GM12891 (cell line): ENCODE data around the gene TWF2.

Experiments used
- POLR2A ChIP-seq: IDR thresholded peaks from 2 replicates; pipeline ENCODE4 v1.6.1; 2011; ENCODE audit warnings: low read depth, low read length, control low read depth
- POLR2AphosphoS5 ChIP-seq: IDR thresholded peaks from 2 replicates; pipeline ENCODE4 v1.6.1; 2011; ENCODE audit warnings: low read depth, low read length, control low read depth
- SPI1 ChIP-seq: IDR thresholded peaks from 2 replicates; pipeline ENCODE4 v1.6.1; 2011; ENCODE audit warnings: low read depth, low read length, control low read depth
- TAF1 ChIP-seq: IDR thresholded peaks from 2 replicates; pipeline ENCODE4 v1.6.1; 2011; ENCODE audit warnings: low read depth, low read length, control low read depth

GRCh38 chr3:52197842-52198625 lies 40.9 kb downstream of the TWF2 start, which contains the start of gene ALAS1:
- TF ChIP-seq TAF1, result 0 out of 2 replicates have a peak, but pooled peaks have one; percentile 27
- TF ChIP-seq SPI1, result peak; percentile 51
- peak; percentile 85 for TF ChIP-seq POLR2A
- TF ChIP-seq POLR2AphosphoS5, result peak; percentile 87
